Nasal cavity respiratory epithelium epithelial cell of viscerocranial mucosa (primary cell): ENCODE results near the gene TIAL1. TPM values are rescaled to one million over a fixed set of nuclear protein-coding genes. Genes with fewer than 3 reads are reported as not detected.

Experiments used
- total RNA-seq: library from RNA; depleted of rRNA; stranded (reverse); fragments of >200 nt; gene quantifications from 2 replicates; pipeline ENCODE4 v1.2.3, GENCODE V29; 2014

The TIAL1 gene
- 23.2 and 78.2 TPM in 2 replicates for total RNA-seq

DNA sequence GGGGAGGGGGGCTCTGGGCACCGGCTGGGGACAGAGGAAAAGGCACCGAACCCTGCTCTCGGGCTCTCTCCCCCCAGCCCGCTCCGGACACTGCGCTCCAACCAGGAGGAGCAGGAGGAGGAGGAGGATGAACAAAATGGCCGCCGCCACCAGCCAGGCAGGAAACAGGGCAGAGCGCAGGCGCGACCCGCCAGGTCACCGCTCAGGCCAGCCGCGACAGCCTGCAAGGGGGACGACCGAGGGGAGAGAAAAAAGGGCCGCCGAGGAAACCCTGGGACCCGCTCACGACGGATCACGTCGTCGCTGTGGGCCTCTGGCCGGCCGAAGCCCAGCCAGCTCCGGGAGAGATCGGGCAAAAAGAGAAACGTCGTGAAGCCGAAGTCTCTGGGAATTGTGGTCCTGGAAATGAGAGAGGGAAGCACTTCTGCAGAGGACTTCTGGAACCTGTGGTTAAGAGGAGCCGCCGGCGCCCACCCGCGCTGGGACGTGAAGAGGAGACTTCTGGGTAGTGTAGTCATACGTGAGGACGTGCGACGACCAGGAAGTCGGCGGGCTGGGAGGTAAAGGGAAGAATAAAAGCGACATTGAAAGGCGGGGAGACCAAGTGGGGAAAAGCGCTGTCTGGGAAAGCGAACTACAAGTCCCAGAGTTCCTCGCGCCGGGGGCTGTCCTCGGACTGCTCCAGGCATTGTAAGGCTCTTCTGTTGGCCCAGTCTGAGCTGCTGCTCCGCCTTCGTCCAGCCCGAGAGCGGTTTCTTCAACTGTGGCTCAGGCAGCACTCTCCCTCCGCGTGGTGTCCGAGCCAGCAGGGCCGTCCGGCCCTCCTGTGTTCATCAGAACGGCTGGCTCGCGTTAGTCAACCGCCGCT lies at the start of gene TIAL1:
Gene TIAL1 (minus strand): TSS at position 428 of the 868 bp plus-strand sequence. CDS start 499 bp downstream, outside the sequence.

DNA sequence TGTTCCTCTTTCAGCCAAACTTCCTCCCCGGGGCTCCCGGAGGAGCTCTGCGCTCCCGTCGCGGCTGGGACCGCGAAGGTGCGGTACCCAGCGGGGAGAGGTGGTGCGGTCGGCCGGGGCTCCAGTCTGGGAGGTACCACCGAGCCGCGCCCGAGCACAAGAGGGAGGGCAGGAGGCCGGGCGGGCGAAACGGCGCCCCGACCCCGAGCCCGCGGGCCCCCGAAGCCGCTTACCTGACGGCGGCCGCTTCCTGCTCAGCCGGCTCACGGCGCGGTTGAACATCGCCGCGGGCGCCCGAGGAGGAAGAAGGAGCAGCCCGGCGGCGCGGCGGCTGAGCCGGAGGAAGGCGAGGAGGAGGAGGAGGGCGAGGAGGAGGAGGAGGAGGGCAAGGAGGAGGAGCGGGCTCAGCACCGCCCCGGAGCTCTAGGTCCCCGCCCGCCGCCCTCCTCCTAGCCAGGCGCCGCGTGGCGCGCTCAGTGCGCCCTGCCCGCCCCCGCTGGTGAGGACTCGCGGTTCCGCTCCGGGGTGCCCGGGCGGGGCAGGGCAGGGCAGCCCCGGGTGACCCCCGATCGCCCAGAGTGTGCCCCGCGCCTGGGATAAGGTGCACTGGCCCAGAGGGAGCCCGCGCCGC lies 54.3 kb downstream of the TIAL1 start, which contains the start of gene RGS10:
Gene RGS10 (minus strand): TSS at position 363 of the 631 bp plus-strand sequence. CDS start 81 bp downstream, at position 282.

Other genes starting within 250 kb of the TIAL1 start
- 26.1 and 27.7 TPM in 2 replicates for gene RGS10, start 54.2 kb downstream of the TIAL1 start, total RNA-seq
- 11.6 and 46.9 TPM in 2 replicates for gene BAG3, start 54.4 kb upstream of the TIAL1 start, total RNA-seq
- gene INPP5F, start 129.1 kb upstream of the TIAL1 start, total RNA-seq: 14.7 and 28.2 TPM in 2 replicates